Activated naive CD4-positive, alpha-beta T cell treated with anti-CD3 and anti-CD28 coated beads, Interleukin-2, amount 50 U/mL, for 16 hours (primary cell): ENCODE results near the gene TECPR2.

Experiments used
- DNase-seq: peaks from one replicate; pipeline ENCODE4 v3.0.0-alpha.2; 2020

The TECPR2 gene

GRCh38 chr14:102434647-102435175, 72.0 kb downstream of the TECPR2 start:
- no peak for DNase-seq

- peak; percentile 55 for DNase-seq
Measured at GRCh38 chr14:102437997-102438915, 75.5 kb downstream of the TECPR2 start.

DNA sequence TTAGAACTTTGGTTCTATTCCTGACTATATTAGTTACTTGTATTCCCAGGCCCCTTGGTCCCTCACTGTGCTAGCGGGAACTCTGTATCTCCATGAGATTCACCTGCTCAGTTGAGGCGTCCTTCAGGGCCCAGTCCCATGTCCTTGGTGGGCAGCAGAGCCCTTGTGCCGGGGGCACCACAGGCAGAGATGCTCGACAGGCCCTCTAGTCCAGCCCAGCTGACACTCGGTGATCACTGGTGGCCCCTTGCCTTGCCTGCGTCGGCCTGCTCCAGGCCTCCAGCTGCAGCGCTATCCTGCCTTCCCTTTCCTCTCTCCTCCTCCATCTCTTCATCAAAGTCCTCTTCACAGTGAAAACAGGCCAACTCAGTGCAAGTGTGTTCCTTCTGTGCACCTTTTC, 76.8 kb downstream of the TECPR2 start:
- DNase-seq, result no peak

- DNase-seq, result no peak
Measured at GRCh38 chr14:102440392-102440791, 77.7 kb downstream of the TECPR2 start.

DNA sequence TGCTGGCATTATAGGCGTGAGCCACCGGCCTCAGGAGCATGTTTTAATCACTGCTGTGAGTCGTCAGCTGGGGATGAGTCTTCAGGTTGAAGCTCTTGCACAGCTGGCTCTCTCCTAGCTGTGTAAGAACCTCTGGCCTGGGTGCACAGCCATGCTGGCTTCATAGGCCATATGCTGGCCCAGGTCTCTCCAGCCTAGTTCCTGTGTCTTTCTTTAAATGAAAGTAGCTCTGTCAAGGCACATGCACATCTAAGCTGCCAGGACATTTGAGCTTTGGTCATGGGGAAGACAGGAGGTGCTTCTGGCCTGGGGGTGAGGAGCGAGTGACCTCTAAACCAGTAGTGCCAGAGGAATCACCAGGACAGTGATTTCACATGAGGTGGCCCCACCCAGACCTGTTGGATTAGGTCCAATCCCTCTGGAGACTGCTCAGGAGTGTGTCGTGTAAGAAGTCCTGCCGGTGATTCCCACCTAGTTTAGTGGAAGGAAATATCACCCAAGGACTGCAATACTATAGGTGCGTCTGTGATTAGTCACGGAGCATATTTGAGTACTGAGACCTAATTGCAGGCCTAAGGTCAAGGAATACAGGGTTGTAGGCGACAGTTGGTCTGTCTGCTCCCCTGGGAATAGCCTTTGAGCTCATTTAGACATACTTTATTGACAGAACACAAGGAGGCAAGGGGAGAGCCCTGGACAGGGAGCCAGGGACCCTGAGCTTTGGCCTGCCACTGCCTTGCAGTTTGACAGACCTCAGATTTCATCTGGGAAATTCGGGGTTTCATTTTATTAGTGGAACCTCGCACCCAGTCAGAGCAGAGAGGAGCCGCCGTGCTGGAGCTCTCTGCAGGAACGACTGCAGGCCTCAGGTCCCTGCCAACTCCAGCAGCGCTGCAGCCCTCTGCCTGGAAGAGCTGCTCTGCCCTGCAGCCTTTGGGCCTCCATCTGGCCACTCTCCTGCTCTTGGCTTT, 79.8 kb downstream of the TECPR2 start:
- DNase-seq, result no peak

- DNase-seq, result no peak
Measured at GRCh38 chr14:102445066-102445465, 82.3 kb downstream of the TECPR2 start.

GRCh38 chr14:102445641-102446040, 82.9 kb downstream of the TECPR2 start:
- DNase-seq, result no peak

GRCh38 chr14:102450206-102451063, 87.7 kb downstream of the TECPR2 start:
- no peak for DNase-seq

DNA sequence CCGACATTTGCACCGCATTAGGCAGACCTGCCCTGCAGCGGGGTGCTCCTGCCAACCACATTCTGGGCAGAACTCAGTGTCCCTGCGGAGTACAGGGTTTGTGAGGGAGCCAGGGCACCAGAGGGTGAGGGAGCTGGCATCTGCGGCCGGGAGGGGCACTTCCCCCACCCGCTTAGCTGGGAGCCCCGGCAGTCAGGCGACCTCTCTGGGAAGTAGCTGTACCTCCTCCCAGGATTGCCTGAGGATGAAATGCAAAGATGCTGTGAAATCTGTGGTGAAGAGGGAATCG, 88.3 kb downstream of the TECPR2 start:
- DNase-seq, result no peak

GRCh38 chr14:102452302-102452701, 89.6 kb downstream of the TECPR2 start:
- DNase-seq, result no peak

DNA sequence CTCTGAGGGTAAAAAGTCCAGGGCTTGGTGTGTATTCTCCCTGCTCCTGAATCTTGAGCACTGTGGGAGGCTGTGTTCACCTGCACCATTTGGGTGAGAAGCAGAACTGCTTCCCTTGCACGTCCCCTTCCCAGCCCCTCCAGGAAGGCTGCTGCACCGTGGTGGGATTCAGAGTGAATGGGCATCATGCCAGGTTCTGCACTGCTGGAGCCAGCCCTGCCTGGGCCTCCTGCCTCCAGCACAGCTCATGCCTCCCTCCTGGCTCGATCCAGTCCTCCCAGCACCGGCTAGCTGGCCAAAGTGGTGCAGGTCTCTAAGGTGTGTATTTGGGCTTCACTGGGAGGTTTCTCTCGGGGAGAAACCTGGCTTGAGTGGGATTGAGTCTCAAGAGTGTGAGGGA, 92.0 kb downstream of the TECPR2 start:
- no peak for DNase-seq

DNA sequence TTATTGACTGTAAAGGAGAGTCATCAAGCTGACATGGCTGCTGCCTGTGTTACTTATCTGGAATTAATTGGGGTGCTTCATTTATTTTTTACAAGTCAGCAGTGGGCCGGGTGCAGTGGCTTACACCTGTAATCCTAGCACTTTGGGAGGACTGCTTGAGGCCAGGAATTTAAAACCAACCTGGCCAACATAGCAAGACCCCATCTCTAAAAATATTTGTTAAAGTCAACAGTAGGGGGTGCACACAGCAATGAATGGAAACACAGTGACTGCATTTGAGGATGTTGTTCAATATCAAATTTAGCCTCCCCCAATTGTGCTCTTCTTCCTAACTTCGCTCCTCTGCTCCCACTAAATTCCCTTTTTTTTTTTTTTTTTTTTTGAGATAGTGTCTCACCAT, 94.8 kb downstream of the TECPR2 start:
- DNase-seq, result no peak

DNA sequence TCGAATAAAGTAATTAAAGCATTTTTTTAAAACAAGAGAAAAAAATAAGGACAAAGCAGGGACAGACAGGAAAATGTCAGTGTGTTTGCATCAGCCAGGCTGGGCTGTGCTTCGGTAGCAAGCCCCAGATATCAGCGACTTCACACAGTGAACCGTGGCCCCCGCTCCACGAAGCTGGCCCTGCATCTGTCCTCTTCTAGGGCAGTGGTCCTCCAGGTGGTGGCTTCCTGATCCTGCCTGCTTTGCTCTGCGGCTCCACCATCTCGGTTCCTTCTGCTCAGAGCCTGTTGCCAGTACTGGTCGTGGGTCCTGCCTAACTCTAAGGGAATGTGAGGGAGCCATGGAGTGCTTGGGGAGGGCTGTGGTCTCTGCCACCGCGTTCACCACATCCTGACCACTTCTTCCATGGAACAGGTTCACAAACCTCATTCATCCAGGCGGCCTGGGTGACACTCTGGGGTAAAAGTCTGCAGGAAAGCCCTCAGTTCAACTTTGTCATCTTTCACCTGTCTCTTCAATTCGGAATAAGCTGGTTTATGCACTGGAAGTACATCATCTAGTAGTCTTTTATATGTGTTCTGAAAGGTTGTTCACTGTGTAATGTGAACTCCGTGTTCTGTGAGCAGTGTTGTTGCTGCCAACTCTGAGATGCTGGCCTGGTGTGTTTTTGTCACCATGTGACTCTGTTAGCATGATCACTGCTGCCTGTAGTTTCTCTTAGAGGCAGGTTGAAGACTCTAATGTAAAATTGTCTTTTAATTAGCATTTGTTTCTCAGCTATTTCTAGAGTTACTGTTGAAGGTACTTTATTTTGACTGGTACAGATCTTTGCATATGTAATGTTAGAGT, 99.0 kb downstream of the TECPR2 start:
- DNase-seq, result no peak

DNA sequence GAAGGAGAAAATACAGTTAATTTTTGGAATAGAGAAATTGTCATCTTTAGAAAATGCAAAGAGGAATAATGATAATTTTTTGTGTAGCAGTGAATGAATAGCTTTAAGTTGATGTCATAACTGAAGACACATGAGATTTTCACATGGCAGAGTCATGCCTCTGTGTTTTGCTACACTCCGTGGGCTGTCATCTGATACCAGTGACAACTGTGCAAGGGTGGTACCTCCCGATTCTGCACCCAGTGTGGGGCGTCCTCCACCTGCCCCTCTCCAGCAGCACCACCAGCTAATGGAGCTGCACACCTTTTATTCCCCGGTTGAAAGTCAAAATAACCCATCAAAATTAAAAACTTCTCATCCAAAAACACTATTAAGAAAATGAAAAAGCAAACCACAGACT, 99.7 kb downstream of the TECPR2 start:
- no peak for DNase-seq

GRCh38 chr14:102464006-102464405, 101.3 kb downstream of the TECPR2 start:
- DNase-seq, result no peak

DNA sequence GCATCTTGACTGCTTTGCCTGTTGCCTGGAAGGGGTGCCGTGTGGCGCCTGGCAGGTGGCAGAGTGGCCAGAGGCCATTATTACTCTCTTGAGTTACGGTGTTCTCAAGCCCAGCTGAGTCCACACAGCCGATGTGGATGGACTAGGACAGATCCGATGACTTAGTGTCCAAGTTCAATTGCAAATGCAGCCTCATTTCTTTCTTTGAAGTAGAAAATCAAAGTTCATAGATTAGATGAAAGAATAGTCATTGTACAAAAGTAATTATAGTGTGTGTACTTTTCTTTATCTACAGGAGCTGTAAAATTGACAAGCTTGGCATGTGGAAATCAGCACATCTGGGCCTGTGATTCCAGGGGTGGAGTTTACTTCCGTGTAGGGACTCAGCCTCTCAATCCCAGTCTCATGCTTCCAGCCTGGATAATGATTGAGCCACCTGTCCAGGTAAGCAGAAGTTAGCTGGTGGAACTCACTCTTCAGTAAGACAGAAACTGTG, 102.2 kb downstream of the TECPR2 start:
- DNase-seq, result no peak

DNA sequence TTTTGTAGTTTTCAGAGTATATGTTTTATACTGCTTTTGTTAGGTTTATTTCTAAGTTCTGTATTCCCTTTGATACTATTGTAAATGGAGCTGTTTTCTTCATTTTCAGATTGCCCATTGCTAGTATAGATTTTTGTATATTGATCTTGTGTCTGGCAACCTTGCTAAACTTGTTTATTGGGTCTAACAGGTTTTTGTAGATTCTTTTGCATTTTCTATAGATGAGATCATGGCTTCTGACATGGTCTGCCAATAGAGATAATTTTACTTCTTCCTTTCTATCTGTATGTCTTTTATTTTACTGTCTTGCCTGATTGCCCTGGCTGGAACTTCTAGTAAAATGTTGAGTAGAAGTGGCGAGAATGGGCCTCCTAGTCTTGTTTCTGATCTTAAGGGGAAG, 106.5 kb downstream of the TECPR2 start:
- no peak for DNase-seq

GRCh38 chr14:102471921-102472790, 109.4 kb downstream of the TECPR2 start:
- DNase-seq, result no peak

GRCh38 chr14:102472791-102473150, 110.0 kb downstream of the TECPR2 start:
- no peak for DNase-seq

DNA sequence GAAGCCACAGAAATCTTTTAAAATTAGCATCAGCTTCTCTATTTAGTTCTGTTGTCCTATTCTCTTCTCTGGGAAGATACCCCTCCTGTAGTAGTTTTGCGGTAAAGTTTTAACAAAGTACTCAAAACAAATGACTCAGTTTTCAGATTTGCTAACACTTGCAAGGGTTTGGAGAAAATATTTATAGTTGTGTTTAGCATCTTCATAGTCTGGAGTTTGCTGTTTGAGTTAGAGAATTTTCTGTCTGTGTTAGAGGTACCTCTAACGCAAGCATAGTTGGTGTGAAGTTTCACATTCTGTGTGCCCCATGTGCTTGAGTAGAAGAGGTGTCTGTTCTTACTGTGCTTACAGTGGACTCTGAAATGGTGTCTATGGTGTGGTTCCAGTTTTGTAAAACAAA, 110.8 kb downstream of the TECPR2 start:
- DNase-seq, result no peak

GRCh38 chr14:102474934-102475333, 112.2 kb downstream of the TECPR2 start:
- no peak for DNase-seq
